ENCODE results near the gene EARS2.

Gene EARS2

GRCh38 chr16:23509441-23509754 lies 47.8 kb downstream of the EARS2 start:
- Histone ChIP-seq H3K27me3 (ENCODE audit: insufficient read depth, low read length, poor library complexity) (no peaks in the 10 kb centered on the region), H2AFZ (ENCODE audit: low read depth, low read length) (no peak overlapping the region), H4K20me1 (ENCODE audit: insufficient read depth, low read length) (no peaks in the 10 kb centered on the region; the same call in 1 of the 2 replicates), H3K9ac (ENCODE audit: low read depth, low read length) (no peak overlapping the region), H3K36me3 (ENCODE audit: insufficient read depth, low read length) (no peaks in the 10 kb centered on the region), H3K79me2 (ENCODE audit: insufficient read depth, low read length) (no peaks in the 10 kb centered on the region), H3K27ac (ENCODE audit: low read length) (no peak overlapping the region), H3K4me2 (ENCODE audit: insufficient read depth, low read length) (no peak overlapping the region), H3K4me1 (ENCODE audit: insufficient read depth, low read length) (no peaks in the 10 kb centered on the region), H3K4me3 (ENCODE audit: low read depth in 1 of 2, low read length in 2 of 2) (no peak overlapping the region), H3K9me3 (ENCODE audit: insufficient read depth, low read length, severe bottlenecking) (no peaks in the 10 kb centered on the region)
- TF ChIP-seq EZH2 (IDR thresholded peaks at IDR 0.05; ENCODE audit: borderline replicate concordance, low read depth, low read length, severe bottlenecking): no peak
- TF ChIP-seq, protein P1, sequence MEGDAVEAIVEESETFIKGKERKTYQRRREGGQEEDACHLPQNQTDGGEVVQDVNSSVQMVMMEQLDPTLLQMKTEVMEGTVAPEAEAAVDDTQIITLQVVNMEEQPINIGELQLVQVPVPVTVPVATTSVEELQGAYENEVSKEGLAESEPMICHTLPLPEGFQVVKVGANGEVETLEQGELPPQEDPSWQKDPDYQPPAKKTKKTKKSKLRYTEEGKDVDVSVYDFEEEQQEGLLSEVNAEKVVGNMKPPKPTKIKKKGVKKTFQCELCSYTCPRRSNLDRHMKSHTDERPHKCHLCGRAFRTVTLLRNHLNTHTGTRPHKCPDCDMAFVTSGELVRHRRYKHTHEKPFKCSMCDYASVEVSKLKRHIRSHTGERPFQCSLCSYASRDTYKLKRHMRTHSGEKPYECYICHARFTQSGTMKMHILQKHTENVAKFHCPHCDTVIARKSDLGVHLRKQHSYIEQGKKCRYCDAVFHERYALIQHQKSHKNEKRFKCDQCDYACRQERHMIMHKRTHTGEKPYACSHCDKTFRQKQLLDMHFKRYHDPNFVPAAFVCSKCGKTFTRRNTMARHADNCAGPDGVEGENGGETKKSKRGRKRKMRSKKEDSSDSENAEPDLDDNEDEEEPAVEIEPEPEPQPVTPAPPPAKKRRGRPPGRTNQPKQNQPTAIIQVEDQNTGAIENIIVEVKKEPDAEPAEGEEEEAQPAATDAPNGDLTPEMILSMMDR (IDR thresholded peaks at IDR 0.05; ENCODE audit: borderline replicate concordance, extremely low read depth, low read length, poor library complexity, severe bottlenecking): no peak
- DNase-seq (no peak), ATAC-seq (ENCODE audit: insufficient read depth, low read depth) (no peak)

DNA sequence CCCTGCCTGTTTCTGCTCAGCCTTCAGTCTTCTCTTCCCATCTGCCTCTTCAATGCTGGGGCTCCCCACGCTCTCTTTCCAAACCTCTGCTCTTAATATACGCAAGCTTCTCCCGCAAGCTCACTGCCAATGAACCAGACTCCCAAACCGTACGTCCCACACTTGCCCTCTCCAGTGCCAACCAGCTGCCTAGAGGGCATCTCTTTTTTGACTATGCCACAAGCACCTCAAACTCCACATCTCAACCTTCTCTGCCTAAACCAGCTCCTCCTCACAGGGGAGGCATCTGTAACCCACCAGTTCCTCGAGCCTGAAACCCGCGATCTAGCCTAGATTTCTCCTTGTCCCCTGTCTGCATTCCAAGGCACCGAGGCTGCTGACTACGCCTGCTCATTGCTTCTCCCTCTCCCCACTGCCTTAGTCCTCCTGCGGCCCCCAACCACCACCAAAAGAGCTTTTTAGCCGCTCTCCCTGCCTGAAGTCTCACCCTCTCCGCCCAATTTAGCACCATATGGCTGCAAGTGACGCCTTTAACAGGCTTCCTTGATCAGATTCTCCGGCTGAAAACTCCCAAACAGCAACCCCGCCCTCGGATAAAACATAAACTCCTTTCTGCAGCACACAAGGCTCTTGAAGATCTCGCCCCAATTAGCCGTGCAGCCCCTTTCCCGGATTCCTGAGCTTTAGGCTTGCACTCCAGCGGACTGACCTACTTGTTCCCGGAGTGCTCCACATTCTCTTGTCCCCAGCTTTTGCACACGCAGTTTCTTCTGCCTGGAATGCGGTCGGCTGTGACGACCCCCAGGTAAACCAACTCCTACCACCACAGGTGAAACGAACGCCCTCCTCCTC lies 48.3 kb downstream of the EARS2 start:
- Histone ChIP-seq H3K9me3 (ENCODE audit: insufficient read depth, low read length, severe bottlenecking) (no peaks in the 10 kb centered on the region), H3K79me2 (ENCODE audit: insufficient read depth, low read length) (no peaks in the 10 kb centered on the region), H3K9ac (ENCODE audit: low read depth, low read length) (no peak overlapping the region), H3K27ac (ENCODE audit: low read length) (no peak overlapping the region), H3K4me3 (ENCODE audit: low read depth in 1 of 2, low read length in 2 of 2) (no peak overlapping the region), H3K36me3 (ENCODE audit: insufficient read depth, low read length) (no peaks in the 10 kb centered on the region), H4K20me1 (ENCODE audit: insufficient read depth, low read length) (no peaks in the 10 kb centered on the region), H2AFZ (ENCODE audit: low read depth, low read length) (no peak overlapping the region), H3K4me1 (ENCODE audit: insufficient read depth, low read length) (no peaks in the 10 kb centered on the region), H3K27me3 (ENCODE audit: insufficient read depth, low read length, poor library complexity) (no peaks in the 10 kb centered on the region), H3K4me2 (ENCODE audit: insufficient read depth, low read length) (no peak overlapping the region)
- 0 out of 3 replicates have a peak, but pooled peaks have one; percentile 19 for ATAC-seq (ENCODE audit: insufficient read depth, low read depth)
- DNase-seq: no peak
- TF ChIP-seq, protein P1 (IDR thresholded peaks at IDR 0.05; ENCODE audit: borderline replicate concordance, extremely low read depth, low read length, poor library complexity, severe bottlenecking): no peak
- no peak for TF ChIP-seq EZH2 (IDR thresholded peaks at IDR 0.05; ENCODE audit: borderline replicate concordance, low read depth, low read length, severe bottlenecking)

DNA sequence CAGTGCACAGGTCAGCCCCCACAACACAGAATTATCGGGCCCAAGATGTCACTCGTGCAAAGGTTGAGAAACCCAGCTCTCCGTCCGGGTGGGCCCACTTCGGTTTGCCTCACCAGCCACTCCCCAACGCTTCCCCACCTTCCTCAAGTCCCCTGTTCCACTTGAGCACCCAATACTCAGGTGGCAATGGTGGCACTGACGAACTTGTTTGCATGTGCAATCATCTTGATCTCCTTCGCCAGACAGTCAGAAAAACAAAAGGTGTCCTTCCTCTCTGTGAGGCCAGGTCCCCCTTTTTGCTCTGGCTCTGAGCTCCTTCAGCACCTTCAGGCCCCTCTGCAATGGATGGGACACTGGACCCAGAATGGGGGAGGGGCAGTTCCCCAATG lies 50.5 kb downstream of the EARS2 start:
- no peaks in the 10 kb centered on the region for H3K36me3 ChIP-seq (ENCODE audit: insufficient read depth, low read length)
- H2AFZ ChIP-seq (ENCODE audit: low read depth, low read length): no peak overlapping the region
- H4K20me1 ChIP-seq (ENCODE audit: insufficient read depth, low read length): no peaks in the 10 kb centered on the region
- ATAC-seq (ENCODE audit: insufficient read depth, low read depth): no peak
- H3K4me1 ChIP-seq (ENCODE audit: insufficient read depth, low read length): no peaks in the 10 kb centered on the region
- no peak overlapping the region for H3K27ac ChIP-seq (ENCODE audit: low read length)
- DNase-seq: no peak
- TF ChIP-seq, protein P1 (IDR thresholded peaks at IDR 0.05; ENCODE audit: borderline replicate concordance, extremely low read depth, low read length, poor library complexity, severe bottlenecking): no peak
- H3K4me2 ChIP-seq (ENCODE audit: insufficient read depth, low read length): no peak overlapping the region
- no peaks in the 10 kb centered on the region for H3K79me2 ChIP-seq (ENCODE audit: insufficient read depth, low read length)
- H3K9me3 ChIP-seq (ENCODE audit: insufficient read depth, low read length, severe bottlenecking): no peaks in the 10 kb centered on the region
- no peak overlapping the region for H3K4me3 ChIP-seq (ENCODE audit: low read depth in 1 of 2, low read length in 2 of 2)
- no peak overlapping the region for H3K9ac ChIP-seq (ENCODE audit: low read depth, low read length)
- no peaks in the 10 kb centered on the region for H3K27me3 ChIP-seq (ENCODE audit: insufficient read depth, low read length, poor library complexity)

Data from DND-41 (cell line).